ENCODE measurements around the gene FRAS1.
"Not testable (repeated sequence)": the region's sequence is repeated elsewhere in the genome, so short reads cannot be mapped to it uniquely, and the experiment has no call there.

The FRAS1 gene

DNA sequence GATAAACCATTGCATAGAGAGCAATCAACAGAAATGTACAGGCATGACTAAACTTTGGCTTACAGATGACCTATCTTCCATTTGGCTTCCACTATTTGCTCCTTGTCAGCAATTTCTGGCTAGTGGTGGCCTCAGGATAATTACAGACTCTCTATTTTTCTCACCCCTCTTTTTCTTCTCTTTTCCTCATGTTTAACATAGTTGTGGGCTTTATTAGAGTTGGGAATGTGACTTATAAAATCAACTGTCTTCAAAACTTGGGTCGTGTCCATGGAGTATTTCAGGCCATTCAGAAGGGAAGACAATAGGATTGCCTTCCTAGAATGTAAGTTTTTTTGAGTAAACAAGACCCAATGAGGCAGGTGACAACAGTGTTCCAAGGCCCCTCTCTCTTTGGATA, 236.2 kb downstream of the FRAS1 start:
- H3K4me1 Mint-ChIP-seq (ENCODE audit: low read depth) = peaks cover 9% of the 10 kb centered on the region
- no peaks in the 10 kb centered on the region for H3K9me3 Mint-ChIP-seq
- intact Hi-C loops (cut with micrococcal nuclease) = no loop called here
- no peak overlapping the region for H3K27ac Mint-ChIP-seq
- H3K36me3 Mint-ChIP-seq (ENCODE audit: low read depth) = no peaks in the 10 kb centered on the region
- no peak overlapping the region for H3K4me3 Mint-ChIP-seq
- H3K27me3 Mint-ChIP-seq = peaks cover 1% of the 10 kb centered on the region

DNA sequence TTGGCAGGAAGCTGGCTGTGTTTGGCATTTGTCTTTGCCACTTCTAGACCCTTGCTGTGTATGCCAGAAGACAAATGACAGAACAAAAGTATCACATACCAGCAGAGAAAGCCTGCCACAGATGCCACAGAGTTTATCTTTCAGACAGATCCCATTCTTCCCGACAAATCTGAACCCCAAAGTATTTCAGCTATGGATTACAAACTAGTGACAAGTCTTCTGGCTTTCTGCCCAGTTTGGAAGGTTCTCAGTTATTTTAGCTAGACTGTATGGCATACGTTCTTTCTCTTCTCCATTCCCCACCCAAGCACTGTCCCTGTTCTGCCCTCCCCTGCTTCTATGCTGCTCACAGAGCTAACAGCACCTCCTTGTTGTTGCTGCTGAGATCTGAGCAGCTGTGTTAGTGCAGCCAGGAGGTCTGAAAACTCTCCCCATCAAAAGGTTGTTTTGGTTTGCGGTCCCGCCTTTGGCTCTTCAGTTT, 236.7 kb downstream of the FRAS1 start:
- Mint-ChIP-seq H3K27me3 (peaks cover 1% of the 10 kb centered on the region), H3K36me3 (ENCODE audit: low read depth) (no peaks in the 10 kb centered on the region), H3K9me3 (no peaks in the 10 kb centered on the region), H3K4me3 (no peak overlapping the region), H3K4me1 (ENCODE audit: low read depth) (peaks cover 9% of the 10 kb centered on the region), H3K27ac (no peak overlapping the region)
- intact Hi-C loops (cut with micrococcal nuclease) = no loop called here

DNA sequence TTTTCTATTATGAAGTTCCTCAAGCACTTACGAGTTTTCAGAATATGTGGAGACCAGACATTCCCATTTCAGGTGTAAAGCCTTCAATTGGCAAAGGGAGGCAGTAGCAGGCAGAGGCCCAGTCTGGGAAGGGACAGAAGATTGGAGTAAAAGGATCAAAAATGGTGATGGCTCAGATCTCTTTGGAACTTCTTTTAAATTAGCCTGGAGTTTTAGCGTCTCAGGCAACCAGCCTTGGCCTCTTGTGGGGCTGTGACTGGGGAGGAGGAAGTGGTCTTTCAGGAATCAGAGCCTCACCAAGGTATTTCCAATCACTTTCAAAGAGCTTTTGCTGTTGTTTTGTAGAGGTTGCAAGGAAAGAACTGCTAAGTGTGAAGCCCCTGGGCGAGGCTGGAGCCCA, 239.1 kb downstream of the FRAS1 start:
- Mint-ChIP-seq H3K36me3 (ENCODE audit: low read depth) (no peaks in the 10 kb centered on the region), H3K4me3 (no peak overlapping the region), H3K27me3 (no peaks in the 10 kb centered on the region), H3K4me1 (ENCODE audit: low read depth) (peaks cover 9% of the 10 kb centered on the region), H3K9me3 (no peaks in the 10 kb centered on the region), H3K27ac (no peak overlapping the region)
- intact Hi-C loops (cut with micrococcal nuclease) = no loop called here

DNA sequence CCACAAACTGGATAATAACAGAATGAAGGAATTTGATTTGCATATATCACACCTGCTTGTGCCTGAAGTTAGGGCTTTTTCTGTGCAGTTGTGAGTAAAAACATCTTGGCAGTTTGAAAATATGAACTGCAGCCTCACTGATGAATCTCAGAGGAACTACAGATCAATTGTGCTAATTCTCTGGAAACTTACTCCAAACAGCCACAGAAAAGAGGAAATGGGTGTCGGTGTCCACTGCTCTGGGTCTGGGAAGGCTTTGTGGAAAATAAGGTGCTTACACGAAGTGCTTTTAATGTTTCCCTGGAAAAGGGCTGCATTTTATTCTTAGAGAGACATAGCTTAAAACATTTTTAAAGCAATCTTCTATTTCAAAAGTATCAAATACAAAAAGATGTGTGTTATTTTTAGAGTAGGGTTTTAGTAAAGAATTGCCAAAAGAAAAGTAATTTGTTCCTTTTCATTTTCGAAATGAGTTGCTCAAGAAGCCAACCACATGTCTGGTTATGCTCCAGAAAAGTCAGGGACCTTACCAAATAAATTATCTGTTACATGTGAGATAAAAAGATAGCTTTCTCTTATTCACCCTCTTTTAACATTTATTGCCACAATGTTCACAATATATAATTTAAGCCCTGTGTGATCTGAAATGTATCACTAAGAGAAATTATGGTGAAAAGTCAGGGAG, 240.1 kb downstream of the FRAS1 start:
- no peaks in the 10 kb centered on the region for H3K27me3 Mint-ChIP-seq
- intact Hi-C loops (cut with micrococcal nuclease) = no loop called here

DNA sequence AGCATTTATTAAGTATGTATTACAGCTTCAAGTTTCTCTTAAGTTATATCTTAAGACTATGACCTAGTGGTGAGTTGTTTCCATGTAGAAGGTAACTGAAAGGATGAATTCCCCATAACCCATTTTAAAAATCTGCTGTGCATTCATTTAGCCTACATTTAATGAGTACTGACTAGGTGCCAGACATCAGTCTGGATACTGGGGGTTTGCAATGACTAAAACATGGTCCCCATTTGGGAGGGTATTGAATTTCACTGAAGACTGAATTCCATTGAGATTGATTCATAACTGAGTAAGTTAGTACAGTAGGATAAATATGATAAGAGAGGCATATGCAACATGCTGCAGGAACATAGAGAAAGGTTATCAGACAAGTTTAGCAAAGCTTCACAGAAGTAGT, 241.5 kb downstream of the FRAS1 start:
- Mint-ChIP-seq H3K27me3 (no peaks in the 10 kb centered on the region), H3K9me3 (no peaks in the 10 kb centered on the region), H3K27ac (no peak overlapping the region), H3K36me3 (ENCODE audit: low read depth) (no peaks in the 10 kb centered on the region), H3K4me3 (no peak overlapping the region), H3K4me1 (ENCODE audit: low read depth) (peaks cover 9% of the 10 kb centered on the region)
- intact Hi-C loops (cut with micrococcal nuclease) = no loop called here

More for the DNA sequence above, 240.1 kb downstream of the FRAS1 start:
- Mint-ChIP-seq H3K4me1 (ENCODE audit: low read depth) (peaks cover 9% of the 10 kb centered on the region), H3K36me3 (ENCODE audit: low read depth) (no peaks in the 10 kb centered on the region), H3K9me3 (no peaks in the 10 kb centered on the region), H3K4me3 (peak overlapping the region; percentile 55), H3K27ac (peak overlapping the region; percentile 50)

DNA sequence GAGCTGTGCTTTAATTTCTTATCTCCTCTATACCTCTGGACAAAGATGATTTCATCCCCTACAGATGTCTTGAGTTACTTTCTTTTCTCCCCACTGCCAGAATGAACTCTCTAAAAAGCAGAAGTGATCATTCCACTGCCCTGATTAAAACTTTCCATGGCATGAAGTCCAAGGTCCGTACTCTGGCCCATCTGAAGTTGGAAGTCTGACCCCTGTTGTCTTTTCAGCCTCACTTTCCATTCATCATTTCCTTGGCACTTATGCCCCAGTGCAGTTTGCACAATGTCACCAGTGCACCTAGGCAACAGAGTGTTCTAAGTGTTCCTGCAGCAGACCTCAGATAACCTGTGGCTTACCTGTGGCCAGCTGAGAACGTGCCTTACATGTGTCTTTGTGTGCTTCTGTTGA, 242.4 kb downstream of the FRAS1 start:
- H3K36me3 Mint-ChIP-seq (ENCODE audit: low read depth) = no peaks in the 10 kb centered on the region

DNA sequence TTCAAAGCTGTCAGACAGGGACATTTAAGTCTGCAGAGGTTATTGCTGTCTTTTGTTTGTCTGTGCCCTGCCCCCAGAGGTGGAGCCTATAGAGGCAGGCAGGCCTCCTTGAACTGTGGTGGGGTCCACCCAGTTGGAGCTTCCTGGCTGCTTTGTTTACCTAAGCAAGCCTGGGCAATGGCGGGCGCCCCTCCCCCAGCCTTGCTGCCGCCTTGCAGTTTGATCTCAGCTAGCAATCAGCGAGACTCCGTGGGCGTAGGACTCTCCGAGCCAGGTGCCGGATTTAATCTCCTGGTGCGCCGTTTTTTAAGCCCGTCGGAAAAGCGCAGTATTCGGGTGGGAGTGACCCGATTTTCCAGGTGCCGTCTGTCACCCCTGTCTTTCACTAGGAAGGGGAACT, 250.1 kb downstream of the FRAS1 start:
- intact Hi-C loops (cut with micrococcal nuclease); H3K4me3 Mint-ChIP-seq; H3K27ac Mint-ChIP-seq; H3K36me3 Mint-ChIP-seq (ENCODE audit: low read depth); H3K4me1 Mint-ChIP-seq (ENCODE audit: low read depth); H3K27me3 Mint-ChIP-seq: not testable (repeated sequence)
- peaks cover 15% of the 10 kb centered on the region for H3K9me3 Mint-ChIP-seq

More for the DNA sequence above, 242.4 kb downstream of the FRAS1 start:
- intact Hi-C loops (cut with micrococcal nuclease) = no loop called here
- no peaks in the 10 kb centered on the region for H3K9me3 Mint-ChIP-seq
- no peak overlapping the region for H3K27ac Mint-ChIP-seq
- H3K27me3 Mint-ChIP-seq = no peaks in the 10 kb centered on the region
- H3K4me3 Mint-ChIP-seq = no peak overlapping the region
- H3K4me1 Mint-ChIP-seq (ENCODE audit: low read depth) = peaks cover 9% of the 10 kb centered on the region

DNA sequence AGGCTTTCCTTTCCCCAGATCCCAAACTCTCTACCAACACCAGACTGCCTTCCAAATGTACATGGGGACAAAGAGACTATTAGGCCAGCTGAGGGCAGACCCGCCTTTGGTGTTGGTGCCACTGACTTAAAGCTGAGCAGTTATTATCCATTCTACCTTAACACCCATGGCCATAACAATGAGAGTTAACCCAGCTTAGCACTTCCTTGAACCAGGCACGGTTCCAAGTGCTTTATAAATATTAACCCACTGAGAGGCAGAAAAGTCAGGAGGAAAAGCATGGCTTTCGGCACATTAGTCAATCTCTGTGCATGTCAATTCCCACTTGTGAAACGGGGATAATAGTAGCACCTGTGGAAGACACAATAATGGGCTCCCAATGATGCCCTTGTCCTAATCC, 251.4 kb downstream of the FRAS1 start:
- Mint-ChIP-seq H3K9me3 (peaks cover 15% of the 10 kb centered on the region), H3K36me3 (ENCODE audit: low read depth) (no peaks in the 10 kb centered on the region)

DNA sequence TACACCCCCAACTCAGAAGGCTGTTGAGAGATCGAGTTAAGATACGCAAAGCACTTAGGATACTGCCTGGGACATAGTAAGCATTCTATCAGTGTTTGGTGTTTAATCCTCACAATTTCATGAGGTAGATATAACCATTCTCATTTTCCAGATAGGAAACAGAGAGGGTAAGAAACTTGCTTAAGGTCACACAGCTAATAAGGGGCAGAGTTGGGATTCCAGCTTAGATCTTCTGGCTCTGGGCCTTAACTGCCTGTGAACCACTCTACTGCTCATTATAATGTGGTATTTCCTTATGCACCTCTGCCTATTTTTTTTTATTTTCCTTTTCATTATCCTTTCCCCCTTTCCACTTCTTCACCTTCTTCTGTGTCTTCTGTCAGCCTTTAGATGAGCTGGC, 252.2 kb downstream of the FRAS1 start:
- H3K27ac Mint-ChIP-seq = no peak overlapping the region
- intact Hi-C loops (cut with micrococcal nuclease) = no loop called here
- H3K36me3 Mint-ChIP-seq (ENCODE audit: low read depth) = no peaks in the 10 kb centered on the region
- H3K27me3 Mint-ChIP-seq = peaks cover 6% of the 10 kb centered on the region
- peaks cover 15% of the 10 kb centered on the region for H3K9me3 Mint-ChIP-seq
- H3K4me1 Mint-ChIP-seq (ENCODE audit: low read depth) = no peaks in the 10 kb centered on the region
- H3K4me3 Mint-ChIP-seq = no peak overlapping the region

More for the DNA sequence above, 251.4 kb downstream of the FRAS1 start:
- intact Hi-C loops (cut with micrococcal nuclease) = no loop called here
- peaks cover 1% of the 10 kb centered on the region for H3K27me3 Mint-ChIP-seq
- no peak overlapping the region for H3K4me3 Mint-ChIP-seq
- no peaks in the 10 kb centered on the region for H3K4me1 Mint-ChIP-seq (ENCODE audit: low read depth)
- H3K27ac Mint-ChIP-seq = no peak overlapping the region

DNA sequence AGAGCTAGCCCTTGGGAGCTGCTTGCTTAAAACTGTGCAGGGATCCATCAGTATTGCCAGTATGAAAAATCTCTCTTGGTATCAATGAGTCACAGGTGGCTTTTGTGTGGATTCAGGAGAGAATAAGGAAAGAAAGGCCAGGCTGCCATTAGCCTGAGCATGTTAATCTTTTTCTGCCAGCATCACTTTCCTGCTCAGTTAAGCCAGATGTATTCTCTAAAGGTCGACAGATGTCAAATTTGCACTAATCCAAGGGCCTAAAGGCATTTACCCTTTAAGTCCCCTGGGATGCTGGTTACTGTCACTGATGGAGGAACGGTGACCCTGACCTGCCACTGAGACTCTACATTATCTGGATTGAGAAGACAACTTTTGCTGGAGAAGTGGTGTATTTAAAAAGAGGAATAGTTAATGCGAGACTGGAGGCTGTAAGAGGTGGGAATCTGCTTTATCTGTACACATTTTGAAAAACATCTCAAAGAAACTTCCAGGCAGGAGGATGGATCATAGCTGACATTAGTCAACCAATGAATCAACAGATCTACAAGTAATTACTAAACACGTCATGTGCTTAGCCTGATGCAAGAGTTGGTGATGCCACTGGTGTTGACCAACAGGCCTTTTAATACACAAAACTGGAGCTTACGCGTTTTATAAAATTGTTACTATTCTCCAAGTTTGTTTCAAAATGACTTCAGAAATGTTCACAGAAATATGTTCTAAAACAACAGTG, 253.1 kb downstream of the FRAS1 start:
- intact Hi-C loops (cut with micrococcal nuclease) = no loop called here
- Mint-ChIP-seq H3K9me3 (peaks cover 15% of the 10 kb centered on the region), H3K27me3 (peaks cover 8% of the 10 kb centered on the region), H3K4me1 (ENCODE audit: low read depth) (no peaks in the 10 kb centered on the region), H3K36me3 (ENCODE audit: low read depth) (no peaks in the 10 kb centered on the region), H3K27ac (no peak overlapping the region), H3K4me3 (no peak overlapping the region)

DNA sequence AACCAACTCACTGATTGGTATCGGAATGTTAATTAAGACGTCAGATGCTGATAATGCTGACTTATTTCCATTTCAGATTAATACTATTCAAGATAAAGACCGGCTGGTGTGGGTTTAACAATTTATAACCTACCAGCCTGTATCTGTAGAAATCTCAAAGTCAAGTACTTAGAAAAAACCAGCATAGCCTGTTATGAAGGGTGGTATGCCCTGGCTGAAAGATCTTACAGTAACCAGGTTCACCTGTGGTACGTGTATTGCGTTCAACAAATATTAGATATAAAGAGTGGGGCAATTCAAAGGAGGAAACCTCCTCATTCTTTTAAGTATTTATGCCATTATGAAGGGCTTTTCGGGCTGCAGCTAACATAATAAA, 253.6 kb downstream of the FRAS1 start:
- Mint-ChIP-seq H3K9me3 (peaks cover 15% of the 10 kb centered on the region), H3K27ac (no peak overlapping the region), H3K36me3 (ENCODE audit: low read depth) (no peaks in the 10 kb centered on the region), H3K27me3 (peaks cover 8% of the 10 kb centered on the region), H3K4me1 (ENCODE audit: low read depth) (no peaks in the 10 kb centered on the region), H3K4me3 (no peak overlapping the region)
- intact Hi-C loops (cut with micrococcal nuclease) = no loop called here

DNA sequence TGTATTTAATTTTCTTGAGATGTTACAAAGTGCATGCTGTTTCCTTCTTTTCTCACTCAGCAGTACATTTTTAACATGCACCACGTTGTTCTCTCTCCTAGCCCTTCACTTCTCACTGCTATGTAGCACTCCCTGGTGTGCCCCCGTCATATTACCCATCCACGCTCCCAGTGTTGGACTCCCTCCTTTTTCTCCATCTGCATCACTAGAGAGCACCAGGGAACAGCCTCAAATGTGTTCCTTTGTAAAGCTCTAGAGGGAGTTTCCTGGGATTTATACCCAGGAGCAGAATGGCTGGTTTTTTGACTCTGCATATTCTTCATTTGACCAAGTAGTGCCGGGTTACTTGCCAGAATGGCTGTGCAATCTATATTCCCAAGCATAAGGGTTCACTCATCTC, 254.2 kb downstream of the FRAS1 start:
- H3K36me3 Mint-ChIP-seq (ENCODE audit: low read depth) = no peaks in the 10 kb centered on the region
- H3K9me3 Mint-ChIP-seq = peaks cover 15% of the 10 kb centered on the region
- H3K27ac Mint-ChIP-seq = no peak overlapping the region
- H3K27me3 Mint-ChIP-seq = peaks cover 10% of the 10 kb centered on the region
- intact Hi-C loops (cut with micrococcal nuclease) = no loop called here
- no peak overlapping the region for H3K4me3 Mint-ChIP-seq
- no peaks in the 10 kb centered on the region for H3K4me1 Mint-ChIP-seq (ENCODE audit: low read depth)

DNA sequence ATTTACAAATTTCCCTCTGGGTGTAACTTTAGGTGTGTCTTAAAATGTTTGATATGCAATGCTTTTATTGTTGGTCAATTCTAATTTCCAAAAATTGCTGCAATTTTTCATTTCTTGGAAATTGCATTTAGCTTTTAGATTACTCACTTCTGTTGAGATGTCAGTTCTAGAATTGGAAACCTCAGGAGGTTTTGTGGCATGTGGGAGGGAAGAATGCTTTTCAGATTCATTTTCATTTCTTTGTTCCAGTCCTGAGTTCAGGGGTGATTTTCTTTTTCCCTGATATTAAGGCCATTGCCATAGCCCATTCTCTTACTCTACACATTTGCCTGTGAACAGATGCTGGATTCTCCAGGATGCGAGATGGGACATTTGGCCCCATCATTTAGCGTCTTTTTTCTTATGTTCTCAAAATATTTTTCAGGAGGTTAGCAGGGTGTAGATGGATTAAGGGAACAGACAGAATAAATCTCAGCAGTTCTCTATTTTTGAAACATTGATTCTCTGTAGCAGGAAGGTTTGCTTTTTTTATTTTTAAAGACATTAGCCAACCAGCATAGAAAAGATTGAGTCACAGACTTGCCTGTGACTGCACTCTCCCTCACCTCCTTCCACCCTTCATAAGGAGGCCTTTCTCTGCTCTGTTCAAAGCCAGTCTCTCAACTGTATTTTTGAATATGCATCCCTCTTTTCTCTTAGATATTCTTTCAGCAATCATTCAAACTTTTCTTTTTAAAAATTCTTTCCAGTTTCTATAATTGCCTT, 256.0 kb downstream of the FRAS1 start:
- Mint-ChIP-seq H3K27ac (no peak overlapping the region), H3K36me3 (ENCODE audit: low read depth) (no peaks in the 10 kb centered on the region), H3K4me1 (ENCODE audit: low read depth) (no peaks in the 10 kb centered on the region), H3K4me3 (no peak overlapping the region), H3K9me3 (no peaks in the 10 kb centered on the region), H3K27me3 (peaks cover 12% of the 10 kb centered on the region)
- intact Hi-C loops (cut with micrococcal nuclease) = no loop called here

DNA sequence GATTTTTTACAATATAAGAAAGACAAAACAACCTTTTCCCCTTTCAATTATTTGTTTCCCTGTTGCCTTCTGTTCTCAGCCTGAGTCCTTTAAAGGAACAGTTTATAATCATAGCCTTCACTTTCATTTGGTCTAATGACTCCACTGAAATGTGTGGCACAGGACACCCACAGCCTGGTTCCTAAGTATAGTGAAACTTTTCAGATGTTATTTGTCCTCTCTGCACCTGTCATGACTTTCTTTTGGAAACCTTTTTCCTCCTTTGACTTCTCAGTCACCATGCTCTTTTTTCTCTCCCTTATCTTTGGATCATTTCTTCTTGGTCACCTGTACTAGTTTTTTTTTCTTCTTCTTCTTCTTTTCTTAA, 256.6 kb downstream of the FRAS1 start:
- Mint-ChIP-seq H3K4me1 (ENCODE audit: low read depth) (no peaks in the 10 kb centered on the region), H3K27ac (no peak overlapping the region), H3K9me3 (no peaks in the 10 kb centered on the region), H3K4me3 (no peak overlapping the region), H3K36me3 (ENCODE audit: low read depth) (no peaks in the 10 kb centered on the region), H3K27me3 (peaks cover 12% of the 10 kb centered on the region)
- intact Hi-C loops (cut with micrococcal nuclease) = no loop called here

Measured in dendritic cell treated with granulocyte-macrophage colony-stimulating factor and Interleukin-4, amounts not matched to agents 40 ng/mL and 50 ng/mL, for 4 days (primary cell).